Smooth muscle cell (in vitro differentiated cells): ENCODE results near the gene VWDE. TPM values are rescaled to one million over a fixed set of nuclear protein-coding genes. Genes with fewer than 3 reads are reported as not detected.

ENCODE experiments used
- DNase-seq: peaks from one replicate; lab custom pipeline; 2025; ENCODE audit not compliant: unreplicated experiment; lab: John Stamatoyannopoulos, UW
- H2AFZ ChIP-seq: fragments of 200-600 bp; sonication (generic); 2 replicates; pipeline ENCODE4 v1.6.0; 2016; ENCODE audit warnings: antibody characterized with exemption, low read depth, mild to moderate bottlenecking
- H3F3A ChIP-seq: fragments of 200-600 bp; sonication (generic); 2 replicates; pipeline ENCODE4 v1.6.0; 2017; ENCODE audit warnings: antibody characterized with exemption, low read depth
- H3K27ac ChIP-seq: fragments of 200-600 bp; sonication (generic); 2 replicates; pipeline ENCODE4 v1.5.1; 2016; ENCODE audit warnings: low read depth, mild to moderate bottlenecking
- H3K27me3 ChIP-seq: fragments of 200-600 bp; sonication (generic); 2 replicates; pipeline ENCODE4 v1.6.1; 2016; ENCODE audit warnings: low read depth, mild to moderate bottlenecking
- H3K36me3 ChIP-seq: fragments of 200-600 bp; sonication (generic); 2 replicates; pipeline ENCODE4 v1.5.1; 2016; ENCODE audit warnings: low read depth
- H3K4me1 ChIP-seq: fragments of 200-600 bp; sonication (generic); 2 replicates; pipeline ENCODE4 v1.5.1; 2016; ENCODE audit warnings: low read depth
- H3K4me2 ChIP-seq: fragments of 200-600 bp; sonication (generic); 2 replicates; pipeline ENCODE4 v1.6.0; 2016; ENCODE audit warnings: mild to moderate bottlenecking
- H3K4me3 ChIP-seq: fragments of 200-600 bp; sonication (generic); 2 replicates; pipeline ENCODE4 v1.5.1; 2016; ENCODE audit warnings: mild to moderate bottlenecking
- H3K79me2 ChIP-seq: fragments of 200-600 bp; sonication (generic); 2 replicates; pipeline ENCODE4 v1.6.0; 2016; ENCODE audit warnings: low read depth, mild to moderate bottlenecking
- H3K9ac ChIP-seq: fragments of 200-600 bp; sonication (generic); 2 replicates; pipeline ENCODE4 v1.6.0; 2016; ENCODE audit warnings: low read depth
- H3K9me3 ChIP-seq: fragments of 200-600 bp; sonication (generic); replicated peaks from 2 replicates; pipeline ENCODE4 v1.5.1; 2016; ENCODE audit warnings: low read depth
- H4K20me1 ChIP-seq: fragments of 200-600 bp; sonication (generic); 2 replicates; pipeline ENCODE4 v1.6.0; 2016; ENCODE audit warnings: low read depth
- WGBS: methylation state at CpG from one replicate; pipeline ENCODE4 v1.1.7; 2016; ENCODE audit warnings: low lambda C conversion rate; 5-methylcytosine and 5-hydroxymethylcytosine counted together
- polyA plus RNA-seq: library from polyadenylated mRNA; unstranded; fragments of >200 nt; fragmentation: Nextera tagmentation; extraction: Ambion mirVana; gene quantifications from 2 replicates; pipeline ENCODE4 v1.2.1, GENCODE V29; 2016
- total RNA-seq: library from RNA; depleted of rRNA; stranded (reverse); fragments of >200 nt; gene quantifications from 2 replicates; pipeline ENCODE4 v1.2.3, GENCODE V29; 2014
- TF ChIP-seq, protein P1 (sequence below): fragments of 200-600 bp; sonication (generic); IDR thresholded peaks from 2 replicates; pipeline ENCODE4 v1.5.1; 2017; ENCODE audit warnings: borderline replicate concordance, mild to moderate bottlenecking, antibody characterized with exemption; ENCODE audit not compliant: insufficient read depth, poor library complexity, severe bottlenecking

Gene VWDE
- total and polyA plus RNA-seq, 2 experiments from 2014 or later, result 0.49 TPM; not detected in 1

DNA sequence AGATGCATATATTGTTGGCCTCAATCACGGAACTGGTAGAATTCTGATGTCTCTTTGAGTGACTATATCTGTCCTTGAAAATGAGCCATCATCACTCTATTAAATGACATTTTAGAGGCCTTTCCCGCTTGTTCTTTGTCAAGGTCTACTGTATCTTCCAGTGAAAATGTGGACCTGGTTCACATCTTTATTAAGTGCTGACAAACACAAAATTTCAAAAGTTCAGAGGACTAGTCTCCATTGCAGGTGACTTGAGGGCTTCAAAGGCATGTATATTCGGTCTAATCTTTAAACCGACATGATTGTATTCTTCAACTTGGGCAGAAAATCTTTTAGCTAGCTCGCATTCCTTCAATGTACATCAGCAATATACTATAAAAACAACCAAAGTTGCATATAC is 36.6 kb upstream of the VWDE start:
- TF ChIP-seq, protein P1, sequence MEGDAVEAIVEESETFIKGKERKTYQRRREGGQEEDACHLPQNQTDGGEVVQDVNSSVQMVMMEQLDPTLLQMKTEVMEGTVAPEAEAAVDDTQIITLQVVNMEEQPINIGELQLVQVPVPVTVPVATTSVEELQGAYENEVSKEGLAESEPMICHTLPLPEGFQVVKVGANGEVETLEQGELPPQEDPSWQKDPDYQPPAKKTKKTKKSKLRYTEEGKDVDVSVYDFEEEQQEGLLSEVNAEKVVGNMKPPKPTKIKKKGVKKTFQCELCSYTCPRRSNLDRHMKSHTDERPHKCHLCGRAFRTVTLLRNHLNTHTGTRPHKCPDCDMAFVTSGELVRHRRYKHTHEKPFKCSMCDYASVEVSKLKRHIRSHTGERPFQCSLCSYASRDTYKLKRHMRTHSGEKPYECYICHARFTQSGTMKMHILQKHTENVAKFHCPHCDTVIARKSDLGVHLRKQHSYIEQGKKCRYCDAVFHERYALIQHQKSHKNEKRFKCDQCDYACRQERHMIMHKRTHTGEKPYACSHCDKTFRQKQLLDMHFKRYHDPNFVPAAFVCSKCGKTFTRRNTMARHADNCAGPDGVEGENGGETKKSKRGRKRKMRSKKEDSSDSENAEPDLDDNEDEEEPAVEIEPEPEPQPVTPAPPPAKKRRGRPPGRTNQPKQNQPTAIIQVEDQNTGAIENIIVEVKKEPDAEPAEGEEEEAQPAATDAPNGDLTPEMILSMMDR, result no peak
- no peaks in the 10 kb centered on the region for H3K9me3 ChIP-seq
- DNase-seq, result no peak
- no peak overlapping the region for H2AFZ ChIP-seq
- no peaks in the 10 kb centered on the region for H4K20me1 ChIP-seq
- no peaks in the 10 kb centered on the region for H3F3A ChIP-seq
- H3K4me1 ChIP-seq, result no peaks in the 10 kb centered on the region
- H3K36me3 ChIP-seq, result no peaks in the 10 kb centered on the region
- no peak overlapping the region for H3K4me2 ChIP-seq
- 90% methylated on average over 5 of the region's 5 CpGs for WGBS
- H3K27ac ChIP-seq, result no peak overlapping the region
- no peak overlapping the region for H3K4me3 ChIP-seq
- no peaks in the 10 kb centered on the region for H3K27me3 ChIP-seq
- H3K79me2 ChIP-seq, result no peaks in the 10 kb centered on the region
- no peak overlapping the region for H3K9ac ChIP-seq

DNA sequence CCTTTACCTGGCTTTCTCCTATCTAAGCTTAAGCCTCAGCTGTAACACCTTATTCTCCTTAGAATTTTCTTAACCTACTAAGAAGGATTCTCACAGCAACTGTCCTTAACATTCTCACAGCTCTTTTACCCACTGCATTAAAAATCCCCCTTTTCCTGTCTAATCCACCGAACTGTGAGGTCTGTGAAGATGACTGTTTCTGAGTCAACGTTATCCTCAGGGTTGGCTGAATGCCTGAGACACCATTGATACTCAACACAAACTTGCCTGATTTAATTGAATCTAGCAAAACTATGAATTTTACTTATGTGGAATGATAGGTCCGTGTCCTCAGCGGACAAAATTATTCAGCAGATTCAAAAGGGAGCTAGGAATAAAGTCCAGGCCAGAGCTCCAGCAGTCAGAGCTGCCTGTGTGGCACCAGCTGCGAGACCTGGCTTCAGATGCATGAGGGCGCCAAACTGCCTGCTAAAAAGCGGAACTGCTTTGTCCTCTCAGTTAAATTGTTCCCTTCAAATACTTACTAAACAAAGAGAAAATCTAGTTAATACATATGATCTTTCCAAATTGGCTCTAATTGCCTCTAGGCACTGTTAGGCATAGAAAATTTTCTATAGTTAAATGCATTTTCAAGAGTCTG is 33.4 kb upstream of the VWDE start:
- Histone ChIP-seq H3F3A (no peaks in the 10 kb centered on the region), H3K27me3 (no peaks in the 10 kb centered on the region), H4K20me1 (no peaks in the 10 kb centered on the region), H3K9ac (no peak overlapping the region), H2AFZ (no peak overlapping the region), H3K79me2 (no peaks in the 10 kb centered on the region), H3K27ac (no peak overlapping the region), H3K4me2 (peak overlapping the region; percentile 26), H3K4me1 (no peaks in the 10 kb centered on the region), H3K9me3 (no peaks in the 10 kb centered on the region), H3K36me3 (no peaks in the 10 kb centered on the region), H3K4me3 (no peak overlapping the region)
- 35% methylated on average over 7 of the region's 7 CpGs for WGBS
- TF ChIP-seq, protein P1, result no peak
- no peak for DNase-seq

DNA sequence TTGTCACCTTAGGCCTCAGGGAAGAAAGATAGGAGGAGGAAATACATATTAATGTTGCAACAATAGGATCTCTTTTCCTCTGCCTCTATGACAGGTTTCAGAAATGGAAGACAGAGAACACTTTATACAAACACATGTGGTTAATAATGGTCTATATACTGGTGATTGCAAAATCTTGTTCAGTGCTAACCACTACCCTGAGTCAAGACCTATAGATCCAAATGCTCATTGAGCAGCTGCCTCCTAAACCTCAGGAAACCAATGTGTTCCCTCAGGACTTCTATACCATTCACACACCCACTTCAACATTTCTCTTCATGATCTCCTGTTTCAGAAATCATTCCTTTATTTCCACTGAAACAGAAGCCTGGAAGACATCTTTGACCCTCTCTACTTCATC is 32.5 kb upstream of the VWDE start:
- H2AFZ ChIP-seq, result no peak overlapping the region
- no peak overlapping the region for H3K9ac ChIP-seq
- no peak for DNase-seq
- H3K79me2 ChIP-seq, result no peaks in the 10 kb centered on the region
- H3K4me2 ChIP-seq, result no peak overlapping the region
- TF ChIP-seq, protein P1, result no peak
- H3K27me3 ChIP-seq, result no peaks in the 10 kb centered on the region
- H3K9me3 ChIP-seq, result no peaks in the 10 kb centered on the region
- no peak overlapping the region for H3K27ac ChIP-seq
- H4K20me1 ChIP-seq, result no peaks in the 10 kb centered on the region
- no peaks in the 10 kb centered on the region for H3K4me1 ChIP-seq
- no peak overlapping the region for H3K4me3 ChIP-seq
- no peaks in the 10 kb centered on the region for H3F3A ChIP-seq
- no peaks in the 10 kb centered on the region for H3K36me3 ChIP-seq

DNA sequence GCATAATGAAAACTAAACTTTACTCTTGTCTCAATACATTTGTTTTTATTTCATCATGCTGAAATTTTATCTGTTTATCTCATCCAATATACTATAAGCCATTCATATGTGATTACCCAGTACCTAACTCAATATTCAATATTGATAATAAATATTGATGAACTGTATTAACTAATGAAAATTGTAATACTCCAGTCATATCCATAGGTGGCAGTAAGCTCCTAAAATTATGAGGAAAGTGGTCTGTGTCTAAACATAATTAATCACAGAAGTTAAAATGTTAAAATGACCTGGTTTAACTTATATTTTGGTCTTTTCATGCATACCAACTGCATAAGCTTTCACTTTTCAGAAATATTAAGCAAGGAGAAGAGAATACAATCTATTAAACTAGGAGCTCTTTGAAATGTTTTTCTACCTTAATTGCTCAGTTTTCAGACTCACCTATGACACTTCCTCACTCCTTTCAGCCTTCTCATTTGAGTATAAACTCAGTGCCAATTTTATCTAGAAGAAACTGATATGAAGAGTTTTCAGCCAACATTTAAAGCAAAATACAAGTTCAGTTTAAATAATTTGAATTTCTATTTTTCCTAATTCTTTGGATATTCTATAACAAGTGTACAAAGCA is 30.5 kb upstream of the VWDE start:
- Histone ChIP-seq H4K20me1 (no peaks in the 10 kb centered on the region), H3K79me2 (no peaks in the 10 kb centered on the region), H3K27ac (no peak overlapping the region), H3K4me3 (no peak overlapping the region), H3K9me3 (no peaks in the 10 kb centered on the region), H3K4me2 (no peak overlapping the region), H3K36me3 (no peaks in the 10 kb centered on the region), H3F3A (no peaks in the 10 kb centered on the region), H2AFZ (no peak overlapping the region), H3K27me3 (no peaks in the 10 kb centered on the region), H3K9ac (no peak overlapping the region), H3K4me1 (no peaks in the 10 kb centered on the region)
- no peak for DNase-seq
- TF ChIP-seq, protein P1, result peak; percentile 52
